GM23338 (cell line): ENCODE data around the gene PRR33. TPM values are rescaled to one million over a fixed set of nuclear protein-coding genes. Genes with fewer than 3 reads are reported as not detected.
A peak's percentile ranks its signal among the peaks of the same experiment; 100 is the strongest.

ENCODE experiments used
- ATAC-seq: fragments of 200-7000 bp; cut with Tn5 transposase; 3 replicates; pipeline ENCODE4 v1.9.1; 2020
- DNase-seq: peaks from one replicate; pipeline ENCODE4 v3.0.0-alpha.2; 2015; ENCODE audit warnings: low spot score
- H2AFZ ChIP-seq: fragments of 200-600 bp; sonication (generic); 2 replicates; pipeline ENCODE4 v1.8.0; 2016; ENCODE audit warnings: antibody characterized with exemption, mild to moderate bottlenecking, moderate library complexity
- H3F3A ChIP-seq: fragments of 200-600 bp; sonication (generic); replicated peaks from 2 replicates; pipeline ENCODE4 v1.8.0; 2017; ENCODE audit warnings: antibody characterized with exemption, mixed run types, low read depth
- H3K27ac ChIP-seq: fragments of 200-600 bp; sonication (generic); 2 replicates; pipeline ENCODE4 v1.6.1; 2016; ENCODE audit warnings: low read depth
- H3K27me3 ChIP-seq: fragments of 200-600 bp; sonication (generic); 2 replicates; pipeline ENCODE4 v1.8.0; 2016; ENCODE audit warnings: mild to moderate bottlenecking, mixed run types, moderate library complexity; ENCODE audit not compliant: insufficient read depth
- H3K36me3 ChIP-seq: fragments of 200-600 bp; sonication (generic); 2 replicates; pipeline ENCODE4 v1.8.0; 2016; ENCODE audit warnings: mild to moderate bottlenecking; ENCODE audit not compliant: insufficient read depth
- H3K4me1 ChIP-seq: fragments of 200-600 bp; sonication (generic); 2 replicates; pipeline ENCODE4 v1.8.0; 2016; ENCODE audit warnings: mild to moderate bottlenecking, moderate library complexity; ENCODE audit not compliant: insufficient read depth
- H3K4me2 ChIP-seq: fragments of 200-600 bp; sonication (generic); 2 replicates; pipeline ENCODE4 v1.7.1; 2017; ENCODE audit warnings: mixed run types
- H3K4me3 ChIP-seq: fragments of 200-600 bp; sonication (generic); 2 replicates; pipeline ENCODE4 v1.6.1; 2016; ENCODE audit warnings: mixed run types
- H3K79me2 ChIP-seq: fragments of 200-600 bp; sonication (generic); replicated peaks from 2 replicates; pipeline ENCODE4 v1.8.0; 2017; ENCODE audit warnings: mild to moderate bottlenecking; ENCODE audit not compliant: insufficient read depth
- H3K9me2 ChIP-seq: fragments of 200-600 bp; sonication (generic); 2 replicates; pipeline ENCODE4 v1.8.0; 2017; ENCODE audit not compliant: insufficient read depth
- H4K20me1 ChIP-seq: fragments of 200-600 bp; sonication (generic); replicated peaks from 2 replicates; pipeline ENCODE4 v1.8.0; 2017; ENCODE audit warnings: mild to moderate bottlenecking; ENCODE audit not compliant: insufficient read depth
- H3K27ac Mint-ChIP-seq: 2 replicates; pipeline ENCODE4 v1.8.0; 2020; ENCODE audit warnings: inconsistent platforms, mild to moderate bottlenecking, moderate library complexity, mixed read lengths
- H3K27me3 Mint-ChIP-seq: 3 replicates; pipeline ENCODE4 v1.8.0; 2022; ENCODE audit warnings: low read depth, mild to moderate bottlenecking, moderate library complexity, mixed read lengths, inconsistent platforms; ENCODE audit not compliant: insufficient read depth, poor library complexity
- H3K36me3 Mint-ChIP-seq: 3 replicates; pipeline ENCODE4 v1.8.0; 2021; ENCODE audit warnings: low read depth, mild to moderate bottlenecking, inconsistent platforms, moderate library complexity, mixed read lengths
- H3K4me1 Mint-ChIP-seq: 3 replicates; pipeline ENCODE4 v1.8.0; 2020; ENCODE audit warnings: mild to moderate bottlenecking, inconsistent platforms, mixed read lengths
- H3K4me3 Mint-ChIP-seq: 3 replicates; pipeline ENCODE4 v1.8.0; 2021; ENCODE audit warnings: moderate library complexity, mild to moderate bottlenecking, inconsistent platforms, mixed read lengths
- H3K9me3 Mint-ChIP-seq: 3 replicates; pipeline ENCODE4 v1.8.0; 2020; ENCODE audit warnings: moderate library complexity, mild to moderate bottlenecking, inconsistent platforms, mixed read lengths
- CREB1 ChIP-seq: fragments of 250-450 bp; sonication (Bioruptor Pico); IDR thresholded peaks from 2 replicates; pipeline ENCODE4 v1.5.0; 2020; ENCODE audit warnings: low read depth, mild to moderate bottlenecking, moderate library complexity
- ETS1 ChIP-seq: IDR thresholded peaks from 2 replicates; pipeline ENCODE4 v1.6.1; 2016; ENCODE audit warnings: antibody characterized with exemption
- EZH2 ChIP-seq: fragments of 200-600 bp; sonication (generic); IDR thresholded peaks from one replicate; pipeline ENCODE4 v1.8.0; 2017; ENCODE audit warnings: antibody characterized with exemption, mild to moderate bottlenecking, low read depth; ENCODE audit not compliant: unreplicated experiment
- JUNB ChIP-seq: IDR thresholded peaks from one replicate; pipeline ENCODE4 v1.6.1; 2016; ENCODE audit warnings: antibody characterized with exemption; ENCODE audit not compliant: unreplicated experiment
- NANOG ChIP-seq: IDR thresholded peaks from 2 replicates; pipeline ENCODE4 v1.6.1; 2016; ENCODE audit warnings: antibody characterized with exemption, borderline replicate concordance
- REST ChIP-seq: IDR thresholded peaks from one replicate; pipeline ENCODE4 v1.6.1; 2018; ENCODE audit warnings: antibody characterized with exemption; ENCODE audit not compliant: unreplicated experiment
- ZNF114 ChIP-seq: fragments of 250-450 bp; sonication (Bioruptor Pico); IDR thresholded peaks from 2 replicates; pipeline ENCODE4 v1.5.0; 2020; ENCODE audit warnings: mild to moderate bottlenecking, moderate library complexity
- ZNF331 ChIP-seq: fragments of 250-450 bp; sonication (Bioruptor Pico); IDR thresholded peaks from 2 replicates; pipeline ENCODE4 v1.5.0; 2020; ENCODE audit warnings: low read depth, mild to moderate bottlenecking, moderate library complexity
- polyA plus RNA-seq: library from polyadenylated mRNA; unstranded; fragments of >200 nt; fragmentation: Nextera tagmentation; extraction: Ambion mirVana; gene quantifications from 2 replicates; pipeline ENCODE4 v1.2.1, GENCODE V29; 2016
- total RNA-seq: library from RNA; depleted of rRNA; stranded (reverse); fragments of >200 nt; shearing (Covaris generic); gene quantifications from 2 replicates; pipeline ENCODE4 v1.2.3, GENCODE V29; 2014
- TF ChIP-seq, protein P1 (sequence below): fragments of 250-450 bp; sonication (Bioruptor Pico); IDR thresholded peaks from 2 replicates; pipeline ENCODE4 v1.5.0; 2020; ENCODE audit warnings: mild to moderate bottlenecking, moderate library complexity

The PRR33 gene
- total and polyA plus RNA-seq, 2 experiments from 2014 or later: not detected

- H3K36me3 ChIP-seq: no peaks in the 10 kb centered on the region
- Mint-ChIP-seq H3K9me3 (no peaks in the 10 kb centered on the region), H3K36me3 (no peaks in the 10 kb centered on the region), H3K27me3 (peaks cover 5% of the 10 kb centered on the region), H3K4me1 (no peaks in the 10 kb centered on the region), H3K27ac (no peak overlapping the region), H3K4me3 (no peak overlapping the region)
- H2AFZ ChIP-seq: no peak overlapping the region
- no peak overlapping the region for H3K27ac ChIP-seq
- H3K9me2 ChIP-seq: no peaks in the 10 kb centered on the region
- TF ChIP-seq ZNF331 (CRISPR knock-in tag) (no peak), ZNF114 (CRISPR knock-in tag) (no peak), NANOG (no peak), JUNB (no peak), EZH2 (no peak), REST (no peak), ETS1 (no peak), CREB1 (no peak)
- TF ChIP-seq, protein P1, sequence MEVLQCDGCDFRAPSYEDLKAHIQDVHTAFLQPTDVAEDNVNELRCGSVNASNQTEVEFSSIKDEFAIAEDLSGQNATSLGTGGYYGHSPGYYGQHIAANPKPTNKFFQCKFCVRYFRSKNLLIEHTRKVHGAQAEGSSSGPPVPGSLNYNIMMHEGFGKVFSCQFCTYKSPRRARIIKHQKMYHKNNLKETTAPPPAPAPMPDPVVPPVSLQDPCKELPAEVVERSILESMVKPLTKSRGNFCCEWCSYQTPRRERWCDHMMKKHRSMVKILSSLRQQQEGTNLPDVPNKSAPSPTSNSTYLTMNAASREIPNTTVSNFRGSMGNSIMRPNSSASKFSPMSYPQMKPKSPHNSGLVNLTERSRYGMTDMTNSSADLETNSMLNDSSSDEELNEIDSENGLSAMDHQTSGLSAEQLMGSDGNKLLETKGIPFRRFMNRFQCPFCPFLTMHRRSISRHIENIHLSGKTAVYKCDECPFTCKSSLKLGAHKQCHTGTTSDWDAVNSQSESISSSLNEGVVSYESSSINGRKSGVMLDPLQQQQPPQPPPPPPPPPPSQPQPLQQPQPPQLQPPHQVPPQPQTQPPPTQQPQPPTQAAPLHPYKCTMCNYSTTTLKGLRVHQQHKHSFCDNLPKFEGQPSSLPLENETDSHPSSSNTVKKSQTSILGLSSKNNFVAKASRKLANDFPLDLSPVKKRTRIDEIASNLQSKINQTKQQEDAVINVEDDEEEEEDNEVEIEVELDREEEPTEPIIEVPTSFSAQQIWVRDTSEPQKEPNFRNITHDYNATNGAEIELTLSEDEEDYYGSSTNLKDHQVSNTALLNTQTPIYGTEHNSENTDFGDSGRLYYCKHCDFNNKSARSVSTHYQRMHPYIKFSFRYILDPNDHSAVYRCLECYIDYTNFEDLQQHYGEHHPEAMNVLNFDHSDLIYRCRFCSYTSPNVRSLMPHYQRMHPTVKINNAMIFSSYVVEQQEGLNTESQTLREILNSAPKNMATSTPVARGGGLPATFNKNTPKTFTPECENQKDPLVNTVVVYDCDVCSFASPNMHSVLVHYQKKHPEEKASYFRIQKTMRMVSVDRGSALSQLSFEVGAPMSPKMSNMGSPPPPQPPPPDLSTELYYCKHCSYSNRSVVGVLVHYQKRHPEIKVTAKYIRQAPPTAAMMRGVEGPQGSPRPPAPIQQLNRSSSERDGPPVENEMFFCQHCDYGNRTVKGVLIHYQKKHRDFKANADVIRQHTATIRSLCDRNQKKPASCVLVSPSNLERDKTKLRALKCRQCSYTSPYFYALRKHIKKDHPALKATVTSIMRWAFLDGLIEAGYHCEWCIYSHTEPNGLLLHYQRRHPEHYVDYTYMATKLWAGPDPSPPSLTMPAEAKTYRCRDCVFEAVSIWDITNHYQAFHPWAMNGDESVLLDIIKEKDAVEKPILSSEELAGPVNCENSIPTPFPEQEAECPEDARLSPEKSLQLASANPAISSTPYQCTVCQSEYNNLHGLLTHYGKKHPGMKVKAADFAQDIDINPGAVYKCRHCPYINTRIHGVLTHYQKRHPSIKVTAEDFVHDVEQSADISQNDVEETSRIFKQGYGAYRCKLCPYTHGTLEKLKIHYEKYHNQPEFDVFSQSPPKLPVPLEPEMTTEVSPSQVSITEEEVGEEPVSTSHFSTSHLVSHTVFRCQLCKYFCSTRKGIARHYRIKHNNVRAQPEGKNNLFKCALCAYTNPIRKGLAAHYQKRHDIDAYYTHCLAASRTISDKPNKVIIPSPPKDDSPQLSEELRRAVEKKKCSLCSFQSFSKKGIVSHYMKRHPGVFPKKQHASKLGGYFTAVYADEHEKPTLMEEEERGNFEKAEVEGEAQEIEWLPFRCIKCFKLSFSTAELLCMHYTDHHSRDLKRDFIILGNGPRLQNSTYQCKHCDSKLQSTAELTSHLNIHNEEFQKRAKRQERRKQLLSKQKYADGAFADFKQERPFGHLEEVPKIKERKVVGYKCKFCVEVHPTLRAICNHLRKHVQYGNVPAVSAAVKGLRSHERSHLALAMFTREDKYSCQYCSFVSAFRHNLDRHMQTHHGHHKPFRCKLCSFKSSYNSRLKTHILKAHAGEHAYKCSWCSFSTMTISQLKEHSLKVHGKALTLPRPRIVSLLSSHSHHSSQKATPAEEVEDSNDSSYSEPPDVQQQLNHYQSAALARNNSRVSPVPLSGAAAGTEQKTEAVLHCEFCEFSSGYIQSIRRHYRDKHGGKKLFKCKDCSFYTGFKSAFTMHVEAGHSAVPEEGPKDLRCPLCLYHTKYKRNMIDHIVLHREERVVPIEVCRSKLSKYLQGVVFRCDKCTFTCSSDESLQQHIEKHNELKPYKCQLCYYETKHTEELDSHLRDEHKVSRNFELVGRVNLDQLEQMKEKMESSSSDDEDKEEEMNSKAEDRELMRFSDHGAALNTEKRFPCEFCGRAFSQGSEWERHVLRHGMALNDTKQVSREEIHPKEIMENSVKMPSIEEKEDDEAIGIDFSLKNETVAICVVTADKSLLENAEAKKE (CRISPR knock-in tag): no peak
- ATAC-seq (peak; percentile 91), DNase-seq (peak; percentile 53)
- H3K79me2 ChIP-seq: no peaks in the 10 kb centered on the region
- H3K4me3 ChIP-seq: no peak overlapping the region
- no peaks in the 10 kb centered on the region for H4K20me1 ChIP-seq
- no peak overlapping the region for H3K4me2 ChIP-seq
- no peaks in the 10 kb centered on the region for H3K4me1 ChIP-seq
- H3F3A ChIP-seq: no peaks in the 10 kb centered on the region
- H3K27me3 ChIP-seq: no peaks in the 10 kb centered on the region
These were observed 28.1 kb downstream of the PRR33 start for GRCh38 chr11:1863352-1864216.
